Ascending aorta (tissue), 2 donors: Measurements from ENCODE around the gene SLC37A1. TPM values are rescaled to one million over a fixed set of nuclear protein-coding genes. Genes with fewer than 3 reads are reported as not detected.

Experiments
- DNase-seq, 2 donors: peaks; one replicate each; pipeline ENCODE4 v3.0.0-alpha.2; 2019; ENCODE audit warnings: low spot score in 2 of 2
- H3K27ac ChIP-seq, 2 donors: fragments of 200-600 bp; sonication (generic); one replicate each; pipeline ENCODE4 v1.5.1; 2016 to 2017; ENCODE audit warnings: mild to moderate bottlenecking in 1 of 2
- H3K27me3 ChIP-seq: fragments of 200-600 bp; sonication (generic); one replicate; pipeline ENCODE4 v1.5.1; 2017
- H3K36me3 ChIP-seq, 2 donors: fragments of 200-600 bp; sonication (generic); one replicate each; pipeline ENCODE4 v1.5.1; 2016
- H3K4me1 ChIP-seq, 2 donors: fragments of 200-600 bp; sonication (generic); one replicate each; pipeline ENCODE4 v1.5.1; 2016 to 2017; ENCODE audit warnings: mild to moderate bottlenecking in 1 of 2
- H3K4me3 ChIP-seq, 2 donors: fragments of 200-600 bp; sonication (generic); one replicate each; pipeline ENCODE4 v1.5.1; 2016 to 2017; ENCODE audit warnings: mild to moderate bottlenecking in 1 of 2
- H3K9me3 ChIP-seq, 2 donors: fragments of 200-600 bp; sonication (generic); one replicate each; pipeline ENCODE4 v1.5.1; 2016
- CTCF ChIP-seq, 3 experiments: fragments of 200-600 bp in 2 of 3; fragments of 450-650 bp in 1 of 3; sonication (generic) in 2 of 3; IDR thresholded peaks; one replicate each; pipeline ENCODE4 v1.5.1; 2016 to 2019; ENCODE audit warnings: antibody characterized with exemption in 3 of 3, mild to moderate bottlenecking in 1 of 3, moderate library complexity in 1 of 3
- intact Hi-C: fragments of 100-400 bp; cut with DNase I; formaldehyde crosslinking; loops from one replicate; pipeline ENCODE4 v1.15.1; 2023
- total RNA-seq: library from RNA; depleted of rRNA; stranded (reverse); fragments of >200 nt; gene quantifications from one replicate; pipeline ENCODE4 v1.1.0, GENCODE V29; 2016

SLC37A1 gene
- total RNA-seq, 1 donor from 2014 or later = 8.7 TPM

GRCh38 chr21:42472521-42472920, 41.1 kb upstream of the SLC37A1 start:
- DNase-seq = peak in 1 of 2 donors; percentile 8

GRCh38 chr21:42473498-42474042, 40.1 kb upstream of the SLC37A1 start:
- H3K9me3 ChIP-seq = no peaks in the 10 kb centered on the region
- H3K4me3 ChIP-seq = no peak overlapping the region
- no peaks in the 10 kb centered on the region for H3K27me3 ChIP-seq
- no peak overlapping the region for H3K27ac ChIP-seq
- intact Hi-C loops = no loop called here
- H3K36me3 ChIP-seq = no peaks in the 10 kb centered on the region
- DNase-seq = peak in 1 of 2 donors; percentile 24
- H3K4me1 ChIP-seq = no peaks in the 10 kb centered on the region
- TF ChIP-seq CTCF (IDR thresholded peaks at IDR 0.05) = no peak

More at GRCh38 chr21:42472521-42472920, 41.1 kb upstream of the SLC37A1 start:
- H3K4me3 ChIP-seq = no peak overlapping the region
- intact Hi-C loops = no loop called here
- H3K4me1 ChIP-seq = no peaks in the 10 kb centered on the region
- H3K36me3 ChIP-seq = no peaks in the 10 kb centered on the region
- H3K9me3 ChIP-seq = no peaks in the 10 kb centered on the region
- no peak for TF ChIP-seq CTCF (IDR thresholded peaks at IDR 0.05)
- no peaks in the 10 kb centered on the region for H3K27me3 ChIP-seq
- no peak overlapping the region for H3K27ac ChIP-seq

- TF ChIP-seq CTCF (IDR thresholded peaks at IDR 0.05) = no peak
These were observed 39.4 kb upstream of the SLC37A1 start for GRCh38 chr21:42474043-42474831.

GRCh38 chr21:42475036-42475435, 38.6 kb upstream of the SLC37A1 start:
- H3K9me3 ChIP-seq = peaks cover 0 to 4% of the 10 kb centered on the region in 2 donors
- H3K27me3 ChIP-seq = no peaks in the 10 kb centered on the region
- H3K4me1 ChIP-seq = no peaks in the 10 kb centered on the region
- H3K27ac ChIP-seq = no peak overlapping the region
- peak in 1 of 2 donors; percentile 12 for DNase-seq
- intact Hi-C loops = no loop called here
- no peak overlapping the region for H3K4me3 ChIP-seq
- TF ChIP-seq CTCF (IDR thresholded peaks at IDR 0.05) = no peak
- no peaks in the 10 kb centered on the region for H3K36me3 ChIP-seq

More at GRCh38 chr21:42474043-42474831, 39.4 kb upstream of the SLC37A1 start:
- Histone ChIP-seq H3K27me3 (no peaks in the 10 kb centered on the region), H3K36me3 (no peaks in the 10 kb centered on the region), H3K4me3 (no peak overlapping the region), H3K4me1 (no peaks in the 10 kb centered on the region), H3K27ac (no peak overlapping the region), H3K9me3 (peaks cover 0 to 4% of the 10 kb centered on the region in 2 donors)
- DNase-seq = peak in 1 of 2 donors; percentile 55
- intact Hi-C loops = no loop called here

GRCh38 chr21:42475526-42476387, 37.9 kb upstream of the SLC37A1 start:
- peaks cover 0 to 4% of the 10 kb centered on the region in 2 donors for H3K9me3 ChIP-seq
- no peak for TF ChIP-seq CTCF (IDR thresholded peaks at IDR 0.05)
- H3K36me3 ChIP-seq = no peaks in the 10 kb centered on the region
- H3K4me1 ChIP-seq = no peaks in the 10 kb centered on the region
- H3K27ac ChIP-seq = no peak overlapping the region
- peak in 1 of 2 donors; percentile 35 for DNase-seq
- intact Hi-C loops = no loop called here
- no peaks in the 10 kb centered on the region for H3K27me3 ChIP-seq
- no peak overlapping the region for H3K4me3 ChIP-seq
